SKM-1 (cell line): ENCODE data around the gene SH3PXD2B.

Source experiments
- DNase-seq: peaks from one replicate; lab custom pipeline; 2025; ENCODE audit not compliant: unreplicated experiment; lab: John Stamatoyannopoulos, UW

Gene SH3PXD2B

GRCh38 chr5:172453986-172454357 is 353 bp downstream of the SH3PXD2B start:
- no peak for DNase-seq

DNA sequence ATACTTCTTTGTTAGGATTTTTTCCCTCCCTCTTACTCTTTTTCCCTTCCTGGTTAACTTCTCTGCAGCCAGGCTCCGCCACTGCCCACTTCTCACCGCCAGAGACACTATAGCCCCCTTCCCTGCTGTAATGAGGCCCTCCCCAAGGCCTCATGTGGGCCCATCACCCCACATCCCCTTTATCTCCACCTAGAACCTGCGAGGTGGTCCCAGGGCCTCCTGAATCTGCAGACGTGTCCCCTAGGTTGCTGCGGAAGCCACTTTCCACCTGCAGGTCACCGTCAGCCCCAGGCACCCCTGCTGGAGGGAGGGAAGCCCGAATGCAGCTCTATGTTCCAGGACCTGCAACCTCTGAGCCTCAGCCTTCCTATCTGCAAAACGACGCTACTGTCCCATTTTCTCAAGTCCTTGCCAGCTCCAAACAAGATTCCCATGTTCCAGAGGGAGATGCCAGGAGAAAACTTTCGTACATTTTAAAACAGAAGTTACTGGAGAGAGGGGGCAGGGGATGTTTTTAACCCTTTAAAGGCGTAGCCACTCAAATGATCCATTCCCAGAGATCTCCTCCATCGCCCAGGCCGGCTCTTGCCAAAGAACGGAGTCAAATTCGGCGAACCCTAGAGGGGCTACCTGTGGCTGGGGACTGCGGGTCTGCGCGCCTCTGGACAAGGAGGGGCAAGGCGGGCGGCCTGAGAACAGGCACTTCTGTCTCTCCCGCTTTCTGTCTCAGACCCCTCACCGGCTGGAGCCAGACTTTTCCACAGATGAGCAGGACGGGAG is 929 bp downstream of the SH3PXD2B start:
- DNase-seq: no peak

DNA sequence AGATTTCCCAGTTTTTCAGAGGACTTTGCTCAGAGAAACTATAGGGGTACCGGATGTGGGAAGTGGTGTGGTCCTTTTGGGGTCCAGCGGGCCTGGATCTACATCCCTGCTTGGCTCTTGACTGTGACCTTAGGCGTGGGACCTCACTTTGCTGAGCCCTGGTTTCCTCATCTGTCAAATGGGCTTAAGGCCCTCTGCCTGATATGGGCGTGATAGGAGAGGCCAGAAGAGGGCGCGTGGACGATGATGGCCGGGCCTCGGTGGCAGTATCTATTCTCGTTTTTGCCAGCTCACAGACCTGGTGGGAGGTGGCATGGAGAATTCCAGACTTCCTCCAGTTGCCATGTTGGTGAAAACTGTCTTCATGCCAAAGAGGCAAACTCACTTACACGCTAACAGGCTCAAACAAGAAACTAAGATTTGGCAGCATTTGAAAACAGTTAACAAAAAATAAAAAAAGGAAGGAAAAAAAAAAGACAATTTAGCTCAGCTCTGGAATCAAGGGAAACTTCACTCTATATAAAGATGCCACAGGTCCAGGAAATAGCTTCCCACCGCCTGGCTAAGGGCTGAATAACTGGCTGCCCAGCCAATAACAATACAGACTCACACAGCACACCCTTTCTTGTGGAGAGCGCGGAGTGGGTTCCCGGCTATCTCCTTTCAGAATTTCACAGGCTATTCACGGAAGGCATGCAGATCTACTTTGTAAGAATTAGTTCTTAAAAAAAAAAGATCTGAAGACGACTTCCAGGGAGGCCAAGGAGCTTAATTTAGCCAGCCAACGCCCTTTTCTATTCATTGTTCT is 1.7 kb downstream of the SH3PXD2B start:
- no peak for DNase-seq

DNA sequence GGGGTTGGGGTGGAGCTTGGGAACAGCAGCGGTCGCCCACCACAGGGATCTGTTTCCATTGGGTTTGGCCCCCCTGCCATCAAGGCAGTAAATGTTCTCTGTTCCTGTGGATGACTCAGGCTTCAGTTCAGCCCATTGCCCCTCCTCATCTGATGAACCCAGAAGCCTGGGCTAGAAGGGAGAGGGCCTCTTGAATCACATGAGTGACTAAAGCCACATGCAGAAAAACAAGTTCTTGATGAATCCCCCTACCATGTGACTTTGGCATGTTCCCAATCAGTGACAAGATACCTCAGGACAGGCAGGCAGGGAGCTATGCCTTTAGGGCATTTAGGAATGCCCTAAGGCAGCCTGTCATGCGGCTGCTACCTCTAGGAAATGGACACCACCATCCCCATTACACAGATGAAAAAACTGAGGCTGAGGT is 2.5 kb downstream of the SH3PXD2B start:
- no peak for DNase-seq

- DNase-seq: no peak
Observed at GRCh38 chr5:172450861-172451695, 3.2 kb downstream of the SH3PXD2B start.

DNA sequence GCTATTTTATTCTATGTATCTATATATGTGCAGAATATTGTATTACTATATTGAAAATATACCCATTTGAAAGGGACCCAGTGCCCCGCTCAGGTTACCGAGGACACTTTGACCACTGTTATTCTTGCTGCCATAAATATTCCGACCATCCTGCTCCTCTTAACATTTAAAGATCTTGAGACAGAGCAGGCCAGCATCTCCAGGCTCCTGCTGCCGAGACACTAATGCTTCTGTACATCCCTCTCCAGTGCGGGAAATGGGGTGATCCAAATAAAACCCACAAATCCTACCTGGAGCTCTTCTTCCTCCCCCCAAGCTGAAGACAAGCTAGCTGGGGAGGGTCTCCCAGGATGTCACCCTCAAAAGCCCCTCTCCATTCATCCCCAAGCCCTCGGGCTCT is 3.9 kb downstream of the SH3PXD2B start:
- no peak for DNase-seq

DNA sequence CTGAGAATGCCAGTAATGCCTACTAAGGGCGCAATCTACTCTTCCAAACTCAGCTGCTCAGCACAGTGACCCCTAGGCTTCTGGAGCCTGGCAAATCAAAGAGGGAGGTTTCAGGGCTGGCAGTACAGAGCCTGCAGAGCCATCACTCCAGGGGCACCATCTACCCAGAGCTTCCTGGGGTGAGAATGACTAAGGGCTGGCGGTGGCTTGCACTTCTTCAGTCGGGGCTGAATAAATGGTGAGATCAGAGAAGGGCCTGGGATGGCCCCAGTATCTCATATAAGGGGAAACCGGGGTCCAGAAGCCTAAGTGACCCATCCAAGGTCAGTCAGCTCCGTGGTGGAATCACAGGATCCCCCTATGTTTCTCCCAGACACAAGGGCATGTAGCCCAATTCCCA is 5.3 kb downstream of the SH3PXD2B start:
- DNase-seq: no peak

DNA sequence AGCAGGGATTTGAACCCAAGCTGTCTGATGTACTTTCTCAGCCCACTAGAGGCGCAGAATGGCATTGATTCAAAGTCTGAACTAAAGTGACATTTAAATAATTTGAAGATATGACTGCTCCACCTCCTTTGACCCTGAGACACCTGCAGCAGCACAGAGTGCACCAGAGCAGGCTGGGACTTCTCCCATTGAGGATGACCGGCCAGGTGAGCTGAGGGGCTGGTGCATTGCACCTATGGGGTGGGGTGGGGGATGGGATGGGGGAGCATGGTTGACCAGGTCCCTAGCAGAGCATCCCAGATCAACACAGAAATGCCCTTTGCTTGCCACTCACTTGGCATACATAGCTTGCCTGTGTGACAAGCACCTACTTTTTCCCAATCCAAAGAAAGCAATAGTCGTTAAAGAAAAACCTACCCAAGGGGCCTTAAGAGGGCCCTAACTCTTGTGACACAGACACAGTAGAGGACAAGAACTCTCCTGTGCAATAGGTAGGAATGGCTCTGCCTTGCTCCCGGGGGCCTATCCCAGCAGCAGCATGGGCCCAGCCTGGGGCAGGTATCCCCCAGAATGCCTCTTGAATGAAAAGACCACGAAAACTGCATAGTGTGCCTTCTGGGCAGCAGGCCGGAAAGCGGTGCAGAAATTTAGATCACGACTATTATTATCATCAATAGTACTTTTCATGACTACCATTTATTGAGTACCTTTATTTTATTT is 6.5 kb downstream of the SH3PXD2B start:
- DNase-seq: no peak

GRCh38 chr5:172446336-172447051 is 7.8 kb downstream of the SH3PXD2B start:
- no peak for DNase-seq

- no peak for DNase-seq
Observed at GRCh38 chr5:172445866-172446265, 8.5 kb downstream of the SH3PXD2B start.

- DNase-seq: no peak
Observed at GRCh38 chr5:172444626-172445365, 9.5 kb downstream of the SH3PXD2B start.

GRCh38 chr5:172444110-172444510 is 10.2 kb downstream of the SH3PXD2B start:
- no peak for DNase-seq

- no peak for DNase-seq
Observed at GRCh38 chr5:172443441-172444109, 10.8 kb downstream of the SH3PXD2B start.

GRCh38 chr5:172442592-172442991 is 11.7 kb downstream of the SH3PXD2B start:
- DNase-seq: no peak

DNA sequence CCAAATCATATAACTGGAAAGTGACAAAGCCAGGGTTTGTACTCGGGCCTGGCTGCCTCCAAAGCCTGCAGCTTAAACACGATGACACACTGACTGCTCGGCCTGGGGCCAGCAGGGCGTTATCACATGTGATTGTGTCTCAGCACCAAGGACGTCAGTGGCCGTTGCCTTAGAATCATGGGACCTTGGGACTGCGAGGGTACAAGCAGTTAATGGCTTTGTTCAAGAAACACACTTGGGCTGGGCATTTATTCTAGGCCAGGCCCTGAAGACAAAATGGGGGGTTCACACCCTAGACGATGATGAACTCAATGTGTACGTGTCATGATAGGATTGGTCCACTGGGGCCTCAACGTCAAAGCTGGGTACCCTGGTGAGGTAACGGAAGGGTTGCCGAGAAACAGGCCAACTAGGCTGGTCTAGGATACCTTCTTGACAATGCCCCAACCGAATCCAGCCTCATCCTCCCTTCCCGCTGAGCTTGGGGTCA is 13.0 kb downstream of the SH3PXD2B start:
- DNase-seq: no peak

DNA sequence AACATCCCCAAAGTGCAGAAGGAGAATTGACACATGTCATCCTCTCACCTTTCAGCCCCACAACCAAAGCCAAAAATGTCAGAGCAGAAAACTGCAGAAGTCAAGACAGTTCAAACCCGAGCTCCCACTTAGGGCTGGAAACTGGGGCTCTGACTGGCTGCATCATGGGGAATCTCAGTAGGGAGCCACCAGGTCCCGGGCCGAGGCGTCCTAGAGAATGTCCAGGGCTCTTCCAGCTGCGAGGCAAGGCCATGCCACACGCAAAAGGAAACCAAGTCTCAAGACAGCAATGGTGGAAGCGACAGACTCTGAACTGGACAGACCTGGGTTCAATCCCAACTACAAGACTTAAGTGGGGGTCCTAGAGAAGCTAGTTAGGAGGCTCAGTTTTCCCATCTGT is 13.8 kb downstream of the SH3PXD2B start:
- DNase-seq: no peak

GRCh38 chr5:172439785-172440477 is 14.4 kb downstream of the SH3PXD2B start:
- no peak for DNase-seq

- DNase-seq: no peak
Observed at GRCh38 chr5:172438319-172438668, 16.0 kb downstream of the SH3PXD2B start.
